HG02981 (cell line): ENCODE results near the gene F2.

Source experiments
- ATAC-seq: cut with Tn5 transposase; IDR thresholded peaks from one replicate; pipeline ENCODE4 v1.9.1; 2021; ENCODE audit warnings: mild to moderate bottlenecking, moderate library complexity; ENCODE audit not compliant: unreplicated experiment

The F2 gene

GRCh38 chr11:46737699-46738098 is 18.7 kb downstream of the F2 start:
- no peak for ATAC-seq

DNA sequence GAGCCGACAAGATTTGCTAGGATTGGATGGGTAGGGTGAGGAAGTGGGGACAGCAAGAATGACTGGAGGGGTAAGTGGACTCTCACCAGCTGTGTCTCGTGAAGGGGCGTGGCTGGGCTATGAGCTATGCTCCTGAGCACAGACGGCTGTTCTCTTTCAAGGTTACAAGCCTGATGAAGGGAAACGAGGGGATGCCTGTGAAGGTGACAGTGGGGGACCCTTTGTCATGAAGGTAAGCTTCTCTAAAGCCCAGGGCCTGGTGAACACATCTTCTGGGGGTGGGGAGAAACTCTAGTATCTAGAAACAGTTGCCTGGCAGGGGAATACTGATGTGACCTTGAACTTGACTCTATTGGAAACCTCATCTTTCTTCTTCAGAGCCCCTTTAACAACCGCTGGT is 19.9 kb downstream of the F2 start:
- no peak for ATAC-seq

GRCh38 chr11:46741600-46742484 is 22.8 kb downstream of the F2 start:
- no peak for ATAC-seq

DNA sequence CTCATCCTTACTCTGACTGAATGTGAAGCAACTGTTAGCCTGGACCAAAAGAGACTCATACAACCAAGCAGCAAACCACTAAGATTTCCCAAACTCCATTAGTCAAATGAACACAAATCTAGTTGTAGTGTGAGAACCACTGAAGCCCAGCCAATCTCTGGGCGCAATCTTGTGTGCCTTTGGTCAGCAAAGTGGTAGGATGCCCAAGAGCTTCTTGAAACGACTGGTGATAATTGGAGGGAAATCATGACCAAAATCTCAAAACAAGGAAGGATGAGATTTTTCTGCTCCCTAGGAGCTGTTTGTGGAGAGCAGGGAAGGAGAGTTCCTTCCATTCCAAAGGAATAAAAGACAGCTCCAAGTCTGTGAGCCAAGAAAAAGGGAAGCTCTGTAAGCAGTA is 24.0 kb downstream of the F2 start:
- ATAC-seq = no peak

GRCh38 chr11:46743693-46744339 is 24.8 kb downstream of the F2 start:
- no peak for ATAC-seq

DNA sequence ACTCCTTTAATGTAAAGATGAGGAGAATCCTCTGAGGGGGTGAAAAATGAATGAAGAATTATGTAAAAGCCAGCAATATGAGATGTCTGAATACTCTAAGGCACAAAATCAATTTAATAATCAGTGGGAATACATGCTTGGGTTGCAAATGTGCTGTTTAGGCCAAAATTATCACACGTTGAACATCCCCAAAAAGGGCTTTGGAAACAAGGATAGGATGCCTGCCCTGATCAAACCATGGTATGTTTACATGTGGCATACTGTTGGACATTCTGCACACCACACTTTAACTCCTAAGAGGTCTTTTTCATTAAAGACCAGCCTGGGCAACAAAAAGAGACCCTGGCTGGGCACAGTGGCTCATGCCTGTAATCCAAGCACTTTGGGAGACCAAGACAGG is 26.3 kb downstream of the F2 start:
- no peak for ATAC-seq

- ATAC-seq = no peak
These were observed 27.0 kb downstream of the F2 start for GRCh38 chr11:46745995-46746394.

GRCh38 chr11:46747150-46747549 is 28.1 kb downstream of the F2 start:
- ATAC-seq = no peak

- no peak for ATAC-seq
These were observed 36.9 kb downstream of the F2 start for GRCh38 chr11:46755962-46756361.

- no peak for ATAC-seq
These were observed 40.2 kb downstream of the F2 start for GRCh38 chr11:46759196-46759595.

DNA sequence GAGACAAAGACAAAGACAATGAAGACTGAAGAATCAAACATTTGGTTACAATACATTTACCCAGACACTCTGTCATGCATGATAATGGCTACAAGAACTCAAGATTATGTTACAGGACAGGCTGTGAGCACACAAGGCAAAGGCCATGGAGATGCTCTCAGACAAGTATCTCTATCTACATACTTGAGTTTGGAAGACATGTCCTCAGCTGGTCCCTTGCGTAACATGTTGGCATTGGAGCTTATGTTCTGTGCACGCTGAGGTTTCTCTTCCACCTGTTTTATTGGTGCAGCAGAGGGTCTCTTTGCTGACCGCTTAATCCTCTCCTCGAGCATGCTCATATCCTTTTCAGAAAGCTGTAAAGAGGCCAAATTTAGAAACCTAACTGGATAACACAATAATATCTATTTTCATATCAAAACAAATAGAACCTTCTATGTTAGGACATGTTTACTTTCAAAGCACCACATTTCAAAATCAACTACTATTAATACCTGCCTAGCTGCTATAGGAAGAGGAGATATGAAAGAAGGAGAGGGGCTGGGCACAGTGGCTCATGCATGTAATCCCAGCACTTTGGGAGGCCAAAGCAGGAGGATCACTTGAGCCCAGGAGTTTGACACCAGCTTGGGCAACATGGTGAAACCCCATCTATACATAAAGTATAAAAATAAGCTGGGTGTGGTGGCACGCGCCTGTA is 41.6 kb downstream of the F2 start:
- no peak for ATAC-seq

DNA sequence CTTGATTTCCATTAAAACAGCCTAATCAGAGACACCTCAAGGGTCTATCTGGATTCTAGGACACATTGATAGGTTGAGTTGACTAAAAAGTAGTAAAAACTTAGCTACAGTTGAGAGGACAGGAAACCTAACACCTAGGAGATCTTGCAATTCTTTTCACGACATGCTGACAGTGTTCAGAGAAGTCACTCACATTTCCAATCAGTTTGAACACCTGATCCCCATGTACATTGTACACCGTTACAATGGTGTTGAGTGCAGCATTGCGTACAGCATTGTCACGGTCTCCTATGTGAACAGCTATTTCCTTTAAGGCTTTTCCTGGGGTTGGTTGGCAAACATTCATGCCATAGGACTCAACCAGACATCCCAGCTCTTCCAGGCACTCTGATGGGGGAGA is 42.8 kb downstream of the F2 start:
- ATAC-seq = no peak

DNA sequence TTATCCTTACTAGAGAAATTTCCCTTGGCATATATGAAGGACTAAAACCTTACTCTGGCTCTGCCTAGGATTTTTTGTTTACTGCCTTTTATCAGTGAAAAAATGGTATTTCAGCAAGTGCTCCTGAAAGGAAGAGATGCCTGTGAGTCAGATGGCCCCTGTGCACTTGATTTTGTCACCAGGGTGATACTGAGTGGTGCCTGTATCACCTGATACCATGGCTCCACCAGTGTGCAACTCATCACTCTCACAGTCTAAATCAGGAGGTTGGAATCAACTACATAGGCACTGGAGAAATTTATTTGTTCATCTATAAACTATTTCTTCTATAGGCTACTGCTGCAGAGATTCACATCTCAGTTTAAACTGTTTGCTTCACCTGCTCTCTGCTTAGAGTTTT is 43.2 kb downstream of the F2 start:
- ATAC-seq = no peak

- ATAC-seq = no peak
These were observed 47.6 kb downstream of the F2 start for GRCh38 chr11:46766656-46767055.

GRCh38 chr11:46769636-46770221 is 50.7 kb downstream of the F2 start:
- ATAC-seq = no peak

GRCh38 chr11:46776878-46777277 is 57.9 kb downstream of the F2 start:
- ATAC-seq = no peak

GRCh38 chr11:46778416-46778815 is 59.4 kb downstream of the F2 start:
- ATAC-seq = no peak
